ENCODE results near the gene UST. TPM values are rescaled to one million over a fixed set of nuclear protein-coding genes. Genes with fewer than 3 reads are reported as not detected.
"Not testable (repeated sequence)": the region's sequence is repeated elsewhere in the genome, so short reads cannot be mapped to it uniquely, and the experiment has no call there.

The UST gene
- total RNA-seq, 5 donors from 2014 or later (not counting 1 experiment from before 2014, with no cell fraction given): 1.9 to 5.3 (median 3.0) TPM

GRCh38 chr6:148848915-148849314 is 102.1 kb downstream of the UST start:
- Histone ChIP-seq H3K36me3 (ENCODE audit: control insufficient read depth in 2 of 2, extremely low read depth in 1 of 2, insufficient read depth in 1 of 2, low read length in 1 of 2) (no peaks in the 10 kb centered on the region), H3K27ac (ENCODE audit: low read length) (no peak overlapping the region), H3K4me3 (ENCODE audit: control insufficient read depth in 1 of 2, extremely low read depth in 1 of 2, low read length in 1 of 2) (no peak overlapping the region), H3K27me3 (replicated peaks in 1 of 2; ENCODE audit: control insufficient read depth in 2 of 2, extremely low read depth in 1 of 2, insufficient read depth in 2 of 2, low read length in 1 of 2) (no peaks in the 10 kb centered on the region), H3K9me3 (no peaks in the 10 kb centered on the region), H3K4me1 (ENCODE audit: control insufficient read depth in 1 of 2, extremely low read depth in 1 of 2, insufficient read depth in 2 of 2, low read length in 2 of 2) (no peaks in the 10 kb centered on the region)
- POLR2A ChIA-PET: no interaction called here
- Mint-ChIP-seq H3K27ac (no peak overlapping the region), H3K9me3 (peaks cover 0 to 3% (median 0%) of the 10 kb centered on the region in 3 donors), H3K36me3 (no peaks in the 10 kb centered on the region), H3K27me3 (peaks cover 2 to 3% of the 10 kb centered on the region in 2 donors), H3K4me1 (peaks cover 0 to 7% (median 0%) of the 10 kb centered on the region in 3 donors), H3K4me3 (no peak overlapping the region)
- WGBS (ENCODE audit: insufficient coverage): 100% methylated on average over 3 of the region's 4 CpGs
- no peak for ATAC-seq (replicated peaks in 1 of 4)
- no peak for DNase-seq
- CTCF ChIA-PET: no interaction called here

- H3K4me1 ChIP-seq (ENCODE audit: control insufficient read depth in 1 of 2, extremely low read depth in 1 of 2, insufficient read depth in 2 of 2, low read length in 2 of 2); DNase-seq; POLR2A ChIA-PET; H3K27me3 Mint-ChIP-seq; H3K27ac ChIP-seq (ENCODE audit: low read length); H3K27ac Mint-ChIP-seq; H3K36me3 ChIP-seq (ENCODE audit: control insufficient read depth in 2 of 2, extremely low read depth in 1 of 2, insufficient read depth in 1 of 2, low read length in 1 of 2); ATAC-seq (replicated peaks in 1 of 4); H3K36me3 Mint-ChIP-seq; CTCF ChIA-PET; H3K9me3 Mint-ChIP-seq; H3K27me3 ChIP-seq (replicated peaks in 1 of 2; ENCODE audit: control insufficient read depth in 2 of 2, extremely low read depth in 1 of 2, insufficient read depth in 2 of 2, low read length in 1 of 2); H3K9me3 ChIP-seq; H3K4me3 ChIP-seq (ENCODE audit: control insufficient read depth in 1 of 2, extremely low read depth in 1 of 2, low read length in 1 of 2); H3K4me3 Mint-ChIP-seq; H3K4me1 Mint-ChIP-seq: not testable (repeated sequence)
- WGBS (ENCODE audit: insufficient coverage): no CpG with 5 or more reads among the region's 5 CpGs
These were observed 102.6 kb downstream of the UST start for GRCh38 chr6:148849449-148849848.

- CTCF ChIA-PET: no interaction called here
- Mint-ChIP-seq H3K4me1 (peaks cover 0 to 18% (median 0%) of the 10 kb centered on the region in 3 donors), H3K27me3 (peaks cover 2 to 6% of the 10 kb centered on the region in 2 donors), H3K36me3 (no peaks in the 10 kb centered on the region), H3K27ac (no peak overlapping the region), H3K4me3 (no peak overlapping the region), H3K9me3 (no peaks in the 10 kb centered on the region)
- H3K9me3 ChIP-seq: no peaks in the 10 kb centered on the region
- no peak for ATAC-seq (replicated peaks in 1 of 4)
- no peaks in the 10 kb centered on the region for H3K36me3 ChIP-seq (ENCODE audit: control insufficient read depth in 2 of 2, extremely low read depth in 1 of 2, insufficient read depth in 1 of 2, low read length in 1 of 2)
- POLR2A ChIA-PET: no interaction called here
- H3K4me1 ChIP-seq (ENCODE audit: control insufficient read depth in 1 of 2, extremely low read depth in 1 of 2, insufficient read depth in 2 of 2, low read length in 2 of 2): peaks cover 0 to 2% of the 10 kb centered on the region in 2 experiments
- 80% methylated on average over 1 of the region's 3 CpGs for WGBS (ENCODE audit: insufficient coverage)
- H3K27ac ChIP-seq (ENCODE audit: low read length): no peak overlapping the region
- DNase-seq: no peak
- no peaks in the 10 kb centered on the region for H3K27me3 ChIP-seq (replicated peaks in 1 of 2; ENCODE audit: control insufficient read depth in 2 of 2, extremely low read depth in 1 of 2, insufficient read depth in 2 of 2, low read length in 1 of 2)
- no peak overlapping the region for H3K4me3 ChIP-seq (ENCODE audit: control insufficient read depth in 1 of 2, extremely low read depth in 1 of 2, low read length in 1 of 2)
These were observed 104.1 kb downstream of the UST start for GRCh38 chr6:148850964-148851363.

- ChIA-PET CTCF (no interaction called here), POLR2A (no interaction called here)
- Histone ChIP-seq H3K27me3 (replicated peaks in 1 of 2; ENCODE audit: control insufficient read depth in 2 of 2, extremely low read depth in 1 of 2, insufficient read depth in 2 of 2, low read length in 1 of 2) (no peaks in the 10 kb centered on the region), H3K4me1 (ENCODE audit: control insufficient read depth in 1 of 2, extremely low read depth in 1 of 2, insufficient read depth in 2 of 2, low read length in 2 of 2) (peaks cover 0 to 2% of the 10 kb centered on the region in 2 experiments), H3K9me3 (no peaks in the 10 kb centered on the region), H3K36me3 (ENCODE audit: control insufficient read depth in 2 of 2, extremely low read depth in 1 of 2, insufficient read depth in 1 of 2, low read length in 1 of 2) (no peaks in the 10 kb centered on the region), H3K27ac (ENCODE audit: low read length) (no peak overlapping the region), H3K4me3 (ENCODE audit: control insufficient read depth in 1 of 2, extremely low read depth in 1 of 2, low read length in 1 of 2) (no peak overlapping the region)
- 81% methylated on average over 9 of the region's 16 CpGs for WGBS (ENCODE audit: insufficient coverage)
- Mint-ChIP-seq H3K36me3 (no peaks in the 10 kb centered on the region), H3K4me3 (no peak overlapping the region), H3K27me3 (peaks cover 2 to 6% of the 10 kb centered on the region in 2 donors), H3K27ac (no peak overlapping the region), H3K9me3 (no peaks in the 10 kb centered on the region), H3K4me1 (peaks cover 0 to 18% (median 0%) of the 10 kb centered on the region in 3 donors)
- DNase-seq: no peak
- no peak for ATAC-seq (replicated peaks in 1 of 4)
These were observed 105.1 kb downstream of the UST start for GRCh38 chr6:148851683-148852556.

- DNase-seq (no peak), ATAC-seq (replicated peaks in 1 of 4) (no peak)
- no peaks in the 10 kb centered on the region for H3K36me3 ChIP-seq (ENCODE audit: control insufficient read depth in 2 of 2, extremely low read depth in 1 of 2, insufficient read depth in 1 of 2, low read length in 1 of 2)
- H3K27me3 ChIP-seq (replicated peaks in 1 of 2; ENCODE audit: control insufficient read depth in 2 of 2, extremely low read depth in 1 of 2, insufficient read depth in 2 of 2, low read length in 1 of 2): no peaks in the 10 kb centered on the region
- no peaks in the 10 kb centered on the region for H3K9me3 Mint-ChIP-seq
- POLR2A ChIA-PET: no interaction called here
- H3K4me1 Mint-ChIP-seq: peaks cover 0 to 24% (median 0%) of the 10 kb centered on the region in 3 donors
- H3K4me3 Mint-ChIP-seq: no peak overlapping the region
- CTCF ChIA-PET: no interaction called here
- H3K4me3 ChIP-seq (ENCODE audit: control insufficient read depth in 1 of 2, extremely low read depth in 1 of 2, low read length in 1 of 2): no peak overlapping the region
- WGBS (ENCODE audit: insufficient coverage): 100% methylated on average over 2 of the region's 6 CpGs
- H3K4me1 ChIP-seq (ENCODE audit: control insufficient read depth in 1 of 2, extremely low read depth in 1 of 2, insufficient read depth in 2 of 2, low read length in 2 of 2): peaks cover 0 to 5% of the 10 kb centered on the region in 2 experiments
- H3K27ac ChIP-seq (ENCODE audit: low read length): no peak overlapping the region
- no peak overlapping the region for H3K27ac Mint-ChIP-seq
- no peaks in the 10 kb centered on the region for H3K36me3 Mint-ChIP-seq
- H3K27me3 Mint-ChIP-seq: peaks cover 2 to 6% of the 10 kb centered on the region in 2 donors
- no peaks in the 10 kb centered on the region for H3K9me3 ChIP-seq
These were observed 105.9 kb downstream of the UST start for GRCh38 chr6:148852688-148853087.

- H3K36me3 ChIP-seq (ENCODE audit: control insufficient read depth in 2 of 2, extremely low read depth in 1 of 2, insufficient read depth in 1 of 2, low read length in 1 of 2); H3K27me3 ChIP-seq (replicated peaks in 1 of 2; ENCODE audit: control insufficient read depth in 2 of 2, extremely low read depth in 1 of 2, insufficient read depth in 2 of 2, low read length in 1 of 2); H3K4me3 ChIP-seq (ENCODE audit: control insufficient read depth in 1 of 2, extremely low read depth in 1 of 2, low read length in 1 of 2); H3K4me3 Mint-ChIP-seq; H3K27ac ChIP-seq (ENCODE audit: low read length); CTCF ChIA-PET; H3K9me3 Mint-ChIP-seq; H3K36me3 Mint-ChIP-seq; H3K27ac Mint-ChIP-seq; H3K4me1 ChIP-seq (ENCODE audit: control insufficient read depth in 1 of 2, extremely low read depth in 1 of 2, insufficient read depth in 2 of 2, low read length in 2 of 2); DNase-seq; ATAC-seq (replicated peaks in 1 of 4); H3K27me3 Mint-ChIP-seq; POLR2A ChIA-PET; H3K9me3 ChIP-seq: not testable (repeated sequence)
- no CpG with 5 or more reads among the region's 3 CpGs for WGBS (ENCODE audit: insufficient coverage)
- peaks cover 0 to 24% (median 3%) of the 10 kb centered on the region in 3 donors for H3K4me1 Mint-ChIP-seq
These were observed 106.3 kb downstream of the UST start for GRCh38 chr6:148853113-148853512.

Measured in T-cell (primary cell).